Mesodermal cell (in vitro differentiated cells): ENCODE data around the gene TAS2R31.
"Not testable (repeated sequence)": the region's sequence is repeated elsewhere in the genome, so short reads cannot be mapped to it uniquely, and the experiment has no call there.

ENCODE experiments used
- H3K27ac ChIP-seq: 2 replicates; pipeline ENCODE4 v1.7.0; 2013; ENCODE audit warnings: mild to moderate bottlenecking, low read depth, low read length, moderate library complexity; ENCODE audit not compliant: severe bottlenecking
- H3K36me3 ChIP-seq: 2 replicates; pipeline ENCODE4 v1.7.1; 2013; ENCODE audit warnings: mild to moderate bottlenecking, low read length, moderate library complexity; ENCODE audit not compliant: control insufficient read depth, insufficient read depth
- H3K4me1 ChIP-seq: one replicate; pipeline ENCODE4 v1.7.1; 2013; ENCODE audit warnings: mild to moderate bottlenecking, low read length; ENCODE audit not compliant: insufficient read depth, control insufficient read depth, poor library complexity, severe bottlenecking
- H3K4me3 ChIP-seq: 2 replicates; pipeline ENCODE4 v1.7.0; 2013; ENCODE audit warnings: low read length, control low read depth, mild to moderate bottlenecking; ENCODE audit not compliant: insufficient read depth, poor library complexity, severe bottlenecking; ENCODE audit errors: extremely low read depth
- H3K9me3 ChIP-seq: 2 replicates; pipeline ENCODE4 v1.7.1; 2013; ENCODE audit warnings: mild to moderate bottlenecking, low read length, moderate library complexity; ENCODE audit not compliant: control insufficient read depth
- WGBS, 2 experiments: methylation state at CpG; one replicate each; pipeline ENCODE4 v1.1.5; 2013; ENCODE audit warnings: missing lambda C conversion rate in 2 of 2; ENCODE audit not compliant: insufficient coverage in 2 of 2; 5-methylcytosine and 5-hydroxymethylcytosine counted together

Gene TAS2R31

GRCh38 chr12:11049806-11050531, 18.8 kb upstream of the TAS2R31 start:
- not testable (repeated sequence) for H3K9me3 ChIP-seq, H3K4me1 ChIP-seq
- WGBS, 2 experiments = 87 to 100% methylated on average over 3 to 4 of the region's 7 CpGs

GRCh38 chr12:11041366-11041765, 10.2 kb upstream of the TAS2R31 start:
- not testable (repeated sequence) for H3K36me3 ChIP-seq, H3K4me3 ChIP-seq, H3K4me1 ChIP-seq, H3K27ac ChIP-seq, H3K9me3 ChIP-seq
- WGBS, 2 experiments = 100% methylated on average over 1 of the region's 2 CpGs

More at GRCh38 chr12:11049806-11050531, 18.8 kb upstream of the TAS2R31 start:
- peaks cover 14% of the 10 kb centered on the region for H3K36me3 ChIP-seq
- not testable (repeated sequence) for H3K4me3 ChIP-seq, H3K27ac ChIP-seq

- no CpG with 5 or more reads among the region's 1 CpG for whole genome bisulfite sequencing, 2 experiments
Measured at GRCh38 chr12:11040162-11040561, 9.0 kb upstream of the TAS2R31 start.

GRCh38 chr12:11039171-11039570, 8.0 kb upstream of the TAS2R31 start:
- Histone ChIP-seq H3K9me3 (no peaks in the 10 kb centered on the region), H3K27ac (no peak overlapping the region), H3K4me1 (no peaks in the 10 kb centered on the region), H3K4me3 (no peak overlapping the region), H3K36me3 (no peaks in the 10 kb centered on the region)
- 100% methylated on average over 1 of the region's 3 CpGs for WGBS, 2 experiments

More at GRCh38 chr12:11040162-11040561, 9.0 kb upstream of the TAS2R31 start:
- no peak overlapping the region for H3K27ac ChIP-seq
- H3K4me3 ChIP-seq = no peak overlapping the region
- H3K36me3 ChIP-seq = no peaks in the 10 kb centered on the region
- no peaks in the 10 kb centered on the region for H3K4me1 ChIP-seq
- H3K9me3 ChIP-seq = no peaks in the 10 kb centered on the region

GRCh38 chr12:11033959-11034358, 2.8 kb upstream of the TAS2R31 start:
- H3K9me3 ChIP-seq = not testable (repeated sequence)
- WGBS, 2 experiments = no CpG with 5 or more reads among the region's 3 CpGs

GRCh38 chr12:11026118-11026517, 5.1 kb downstream of the TAS2R31 start:
- 83 to 88% methylated on average over 3 of the region's 6 CpGs for WGBS, 2 experiments
- Histone ChIP-seq H3K9me3 (no peaks in the 10 kb centered on the region), H3K4me1 (no peaks in the 10 kb centered on the region), H3K27ac (no peak overlapping the region), H3K4me3 (no peak overlapping the region), H3K36me3 (peaks cover 27% of the 10 kb centered on the region)

More at GRCh38 chr12:11033959-11034358, 2.8 kb upstream of the TAS2R31 start:
- not testable (repeated sequence) for H3K4me3 ChIP-seq, H3K4me1 ChIP-seq, H3K36me3 ChIP-seq, H3K27ac ChIP-seq

- H3K27ac ChIP-seq = no peak overlapping the region
- no peaks in the 10 kb centered on the region for H3K4me1 ChIP-seq
- peaks cover 23% of the 10 kb centered on the region for H3K36me3 ChIP-seq
- no peaks in the 10 kb centered on the region for H3K9me3 ChIP-seq
- 83 to 100% methylated on average over 1 of the region's 2 CpGs for WGBS, 2 experiments
- no peak overlapping the region for H3K4me3 ChIP-seq
Measured at GRCh38 chr12:11023387-11023786, 7.8 kb downstream of the TAS2R31 start.

- H3K4me3 ChIP-seq = no peak within 1 kb of the TSS
- no peaks in the 10 kb centered on the region for H3K4me1 ChIP-seq
- peaks cover 14% of the 10 kb centered on the region for H3K36me3 ChIP-seq
- 100% methylated on average over 1 of the region's 1 CpG; no CpG with 5 or more reads in 1 of the 2 experiments for WGBS, 2 experiments
- no peaks in the 10 kb centered on the region for H3K9me3 ChIP-seq
- H3K27ac ChIP-seq = no peak within 1 kb of the TSS
Measured at GRCh38 chr12:11022520-11022919, 8.7 kb downstream of the TAS2R31 start, which contains the start of gene TAS2R19. Gene TAS2R19 (minus strand): TSS chr12:11022620. CDS start chr12:11022571, 49 bp downstream.

GRCh38 chr12:11016937-11017336, 14.3 kb downstream of the TAS2R31 start:
- Histone ChIP-seq H3K27ac (no peak overlapping the region), H3K36me3 (peaks cover 3% of the 10 kb centered on the region), H3K4me3 (no peak overlapping the region), H3K9me3 (no peaks in the 10 kb centered on the region), H3K4me1 (no peaks in the 10 kb centered on the region)
- no CpG with 5 or more reads among the region's 1 CpG for WGBS, 2 experiments

- no peaks in the 10 kb centered on the region for H3K9me3 ChIP-seq
- H3K36me3 ChIP-seq = no peaks in the 10 kb centered on the region
- no peak overlapping the region for H3K27ac ChIP-seq
- 92% methylated on average over 4 of the region's 4 CpGs for WGBS, 2 experiments
- no peak overlapping the region for H3K4me3 ChIP-seq
- H3K4me1 ChIP-seq = no peaks in the 10 kb centered on the region
Measured at GRCh38 chr12:11015775-11016430, 15.3 kb downstream of the TAS2R31 start.

- no peaks in the 10 kb centered on the region for H3K9me3 ChIP-seq
- H3K27ac ChIP-seq = no peak overlapping the region
- no peak overlapping the region for H3K4me3 ChIP-seq
- H3K36me3 ChIP-seq = no peaks in the 10 kb centered on the region
- H3K4me1 ChIP-seq = no peaks in the 10 kb centered on the region
Measured at GRCh38 chr12:11014234-11014633, 17.0 kb downstream of the TAS2R31 start.
